ENCODE measurements around the gene TUBA1A.

The TUBA1A gene

DNA sequence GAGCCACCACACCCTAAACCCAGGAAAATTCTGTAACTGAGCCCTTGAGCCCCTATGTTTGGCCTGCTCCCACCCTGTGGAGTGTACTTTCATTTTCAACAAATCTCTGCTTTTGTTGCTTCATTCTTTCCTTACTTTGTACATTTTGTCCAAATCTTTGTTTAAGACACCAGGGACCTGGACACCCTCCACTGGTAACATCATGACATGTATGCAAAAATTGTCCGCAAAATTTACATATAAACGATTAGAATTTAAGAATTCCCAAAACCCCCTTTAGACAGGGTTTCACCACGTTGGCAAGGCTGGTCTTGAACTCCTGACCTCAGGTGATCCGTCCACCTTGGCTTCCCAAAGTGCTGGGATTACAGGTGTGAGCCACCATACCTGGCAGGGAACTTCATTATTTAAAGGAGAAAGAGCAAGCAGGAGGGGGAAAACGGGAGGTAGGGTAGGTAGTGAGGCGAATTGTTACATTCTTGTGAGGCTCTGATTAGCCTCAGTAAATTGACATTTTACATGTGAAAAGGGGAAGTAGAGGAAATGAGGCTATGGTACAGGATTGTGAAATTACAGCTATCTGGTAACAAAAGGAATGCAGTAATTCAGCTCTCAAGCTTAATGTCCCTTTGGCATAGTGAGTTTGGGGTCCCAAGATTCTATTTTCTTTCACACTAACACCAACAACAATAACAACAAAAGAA is 27.6 kb downstream of the TUBA1A start (continued):
- TF ChIP-seq, protein P1, sequence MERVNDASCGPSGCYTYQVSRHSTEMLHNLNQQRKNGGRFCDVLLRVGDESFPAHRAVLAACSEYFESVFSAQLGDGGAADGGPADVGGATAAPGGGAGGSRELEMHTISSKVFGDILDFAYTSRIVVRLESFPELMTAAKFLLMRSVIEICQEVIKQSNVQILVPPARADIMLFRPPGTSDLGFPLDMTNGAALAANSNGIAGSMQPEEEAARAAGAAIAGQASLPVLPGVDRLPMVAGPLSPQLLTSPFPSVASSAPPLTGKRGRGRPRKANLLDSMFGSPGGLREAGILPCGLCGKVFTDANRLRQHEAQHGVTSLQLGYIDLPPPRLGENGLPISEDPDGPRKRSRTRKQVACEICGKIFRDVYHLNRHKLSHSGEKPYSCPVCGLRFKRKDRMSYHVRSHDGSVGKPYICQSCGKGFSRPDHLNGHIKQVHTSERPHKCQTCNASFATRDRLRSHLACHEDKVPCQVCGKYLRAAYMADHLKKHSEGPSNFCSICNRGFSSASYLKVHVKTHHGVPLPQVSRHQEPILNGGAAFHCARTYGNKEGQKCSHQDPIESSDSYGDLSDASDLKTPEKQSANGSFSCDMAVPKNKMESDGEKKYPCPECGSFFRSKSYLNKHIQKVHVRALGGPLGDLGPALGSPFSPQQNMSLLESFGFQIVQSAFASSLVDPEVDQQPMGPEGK (CRISPR knock-in tag; IDR thresholded peaks at IDR 0.05; ENCODE audit: borderline replicate concordance): no peak
- TF ChIP-seq ZFP3 (CRISPR knock-in tag; IDR thresholded peaks at IDR 0.05): no peak

DNA sequence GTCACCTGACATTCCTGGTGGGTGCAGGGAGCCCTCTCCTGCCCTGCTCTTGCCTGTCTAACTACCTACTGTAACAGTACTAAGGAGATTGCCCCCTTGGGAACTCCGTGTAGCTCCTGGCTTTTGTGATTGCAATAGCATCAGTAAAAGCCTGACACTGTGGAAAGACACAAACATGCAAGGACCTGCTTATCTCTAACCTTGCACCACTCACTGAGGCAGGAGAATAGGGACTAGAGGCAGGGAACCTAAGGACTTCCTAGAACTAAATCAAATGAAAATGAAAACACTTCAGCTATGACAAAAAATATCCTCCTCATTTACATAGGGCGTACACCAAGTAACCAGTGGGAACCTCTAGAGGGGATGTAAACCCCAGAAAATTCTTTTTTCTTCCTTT is 28.5 kb downstream of the TUBA1A start:
- no peak for TF ChIP-seq ZC3H10 (CRISPR knock-in tag; IDR thresholded peaks at IDR 0.05)
- TF ChIP-seq, protein P2, sequence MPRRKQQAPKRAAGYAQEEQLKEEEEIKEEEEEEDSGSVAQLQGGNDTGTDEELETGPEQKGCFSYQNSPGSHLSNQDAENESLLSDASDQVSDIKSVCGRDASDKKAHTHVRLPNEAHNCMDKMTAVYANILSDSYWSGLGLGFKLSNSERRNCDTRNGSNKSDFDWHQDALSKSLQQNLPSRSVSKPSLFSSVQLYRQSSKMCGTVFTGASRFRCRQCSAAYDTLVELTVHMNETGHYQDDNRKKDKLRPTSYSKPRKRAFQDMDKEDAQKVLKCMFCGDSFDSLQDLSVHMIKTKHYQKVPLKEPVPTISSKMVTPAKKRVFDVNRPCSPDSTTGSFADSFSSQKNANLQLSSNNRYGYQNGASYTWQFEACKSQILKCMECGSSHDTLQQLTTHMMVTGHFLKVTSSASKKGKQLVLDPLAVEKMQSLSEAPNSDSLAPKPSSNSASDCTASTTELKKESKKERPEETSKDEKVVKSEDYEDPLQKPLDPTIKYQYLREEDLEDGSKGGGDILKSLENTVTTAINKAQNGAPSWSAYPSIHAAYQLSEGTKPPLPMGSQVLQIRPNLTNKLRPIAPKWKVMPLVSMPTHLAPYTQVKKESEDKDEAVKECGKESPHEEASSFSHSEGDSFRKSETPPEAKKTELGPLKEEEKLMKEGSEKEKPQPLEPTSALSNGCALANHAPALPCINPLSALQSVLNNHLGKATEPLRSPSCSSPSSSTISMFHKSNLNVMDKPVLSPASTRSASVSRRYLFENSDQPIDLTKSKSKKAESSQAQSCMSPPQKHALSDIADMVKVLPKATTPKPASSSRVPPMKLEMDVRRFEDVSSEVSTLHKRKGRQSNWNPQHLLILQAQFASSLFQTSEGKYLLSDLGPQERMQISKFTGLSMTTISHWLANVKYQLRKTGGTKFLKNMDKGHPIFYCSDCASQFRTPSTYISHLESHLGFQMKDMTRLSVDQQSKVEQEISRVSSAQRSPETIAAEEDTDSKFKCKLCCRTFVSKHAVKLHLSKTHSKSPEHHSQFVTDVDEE (CRISPR knock-in tag; IDR thresholded peaks at IDR 0.05): no peak
- TF ChIP-seq PPARA (CRISPR knock-in tag; IDR thresholded peaks at IDR 0.05; ENCODE audit: borderline replicate concordance): no peak
- TF ChIP-seq SNAI2 (CRISPR knock-in tag; IDR thresholded peaks at IDR 0.05): no peak
- no peak for TF ChIP-seq ZNF8 (CRISPR knock-in tag; IDR thresholded peaks at IDR 0.05)
- TF ChIP-seq ZNF70 (CRISPR knock-in tag; IDR thresholded peaks at IDR 0.05): no peak
- no peak for TF ChIP-seq OSR1 (CRISPR knock-in tag; IDR thresholded peaks at IDR 0.05)
- no peak for ATAC-seq

DNA sequence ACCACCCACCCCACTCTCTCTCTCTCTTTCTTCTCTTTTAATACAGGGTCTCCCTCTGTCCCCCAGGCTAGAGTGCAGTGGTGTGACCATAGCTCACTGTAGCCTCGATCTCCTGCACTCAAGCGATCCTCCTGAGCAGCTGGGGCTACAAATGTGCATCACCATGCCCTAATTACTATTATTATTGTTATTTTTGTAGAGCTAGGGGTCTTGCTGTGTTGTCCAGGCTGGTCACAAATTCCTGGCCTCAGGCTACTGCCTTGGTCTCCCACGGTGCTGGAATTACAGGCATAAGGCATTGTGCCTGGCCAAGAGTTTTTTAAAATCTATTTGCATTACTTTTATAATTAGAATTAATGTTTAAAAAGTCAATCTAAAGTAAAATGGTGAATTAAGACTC is 34.7 kb downstream of the TUBA1A start:
- TF ChIP-seq BACH2 (CRISPR knock-in tag; IDR thresholded peaks at IDR 0.05; ENCODE audit: borderline replicate concordance): no peak
- TF ChIP-seq, protein P2 (CRISPR knock-in tag; IDR thresholded peaks at IDR 0.05): no peak
- no peak for TF ChIP-seq RARB (CRISPR knock-in tag; IDR thresholded peaks at IDR 0.05)
- TF ChIP-seq, protein P3, sequence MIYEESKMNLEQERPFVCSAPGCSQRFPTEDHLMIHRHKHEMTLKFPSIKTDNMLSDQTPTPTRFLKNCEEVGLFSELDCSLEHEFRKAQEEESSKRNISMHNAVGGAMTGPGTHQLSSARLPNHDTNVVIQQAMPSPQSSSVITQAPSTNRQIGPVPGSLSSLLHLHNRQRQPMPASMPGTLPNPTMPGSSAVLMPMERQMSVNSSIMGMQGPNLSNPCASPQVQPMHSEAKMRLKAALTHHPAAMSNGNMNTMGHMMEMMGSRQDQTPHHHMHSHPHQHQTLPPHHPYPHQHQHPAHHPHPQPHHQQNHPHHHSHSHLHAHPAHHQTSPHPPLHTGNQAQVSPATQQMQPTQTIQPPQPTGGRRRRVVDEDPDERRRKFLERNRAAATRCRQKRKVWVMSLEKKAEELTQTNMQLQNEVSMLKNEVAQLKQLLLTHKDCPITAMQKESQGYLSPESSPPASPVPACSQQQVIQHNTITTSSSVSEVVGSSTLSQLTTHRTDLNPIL (CRISPR knock-in tag; IDR thresholded peaks at IDR 0.05; ENCODE audit: low read depth): no peak
- TF ChIP-seq TOX (CRISPR knock-in tag; IDR thresholded peaks at IDR 0.05; ENCODE audit: borderline replicate concordance): no peak
- TF ChIP-seq SNAI2 (CRISPR knock-in tag; IDR thresholded peaks at IDR 0.05): no peak
- TF ChIP-seq ESRRG (CRISPR knock-in tag; IDR thresholded peaks at IDR 0.05): no peak
- no peak for TF ChIP-seq CSDC2 (CRISPR knock-in tag; IDR thresholded peaks at IDR 0.05)
- no peak for TF ChIP-seq ZFP30 (CRISPR knock-in tag; IDR thresholded peaks at IDR 0.05)
- no peak for TF ChIP-seq ZNF8 (CRISPR knock-in tag; IDR thresholded peaks at IDR 0.05)
- TF ChIP-seq, protein P4, sequence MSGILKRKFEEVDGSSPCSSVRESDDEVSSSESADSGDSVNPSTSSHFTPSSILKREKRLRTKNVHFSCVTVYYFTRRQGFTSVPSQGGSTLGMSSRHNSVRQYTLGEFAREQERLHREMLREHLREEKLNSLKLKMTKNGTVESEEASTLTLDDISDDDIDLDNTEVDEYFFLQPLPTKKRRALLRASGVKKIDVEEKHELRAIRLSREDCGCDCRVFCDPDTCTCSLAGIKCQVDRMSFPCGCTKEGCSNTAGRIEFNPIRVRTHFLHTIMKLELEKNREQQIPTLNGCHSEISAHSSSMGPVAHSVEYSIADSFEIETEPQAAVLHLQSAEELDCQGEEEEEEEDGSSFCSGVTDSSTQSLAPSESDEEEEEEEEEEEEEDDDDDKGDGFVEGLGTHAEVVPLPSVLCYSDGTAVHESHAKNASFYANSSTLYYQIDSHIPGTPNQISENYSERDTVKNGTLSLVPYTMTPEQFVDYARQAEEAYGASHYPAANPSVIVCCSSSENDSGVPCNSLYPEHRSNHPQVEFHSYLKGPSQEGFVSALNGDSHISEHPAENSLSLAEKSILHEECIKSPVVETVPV (CRISPR knock-in tag; IDR thresholded peaks at IDR 0.05): no peak
- TF ChIP-seq ISL1 (CRISPR knock-in tag; IDR thresholded peaks at IDR 0.05): no peak
- no peak for ATAC-seq

DNA sequence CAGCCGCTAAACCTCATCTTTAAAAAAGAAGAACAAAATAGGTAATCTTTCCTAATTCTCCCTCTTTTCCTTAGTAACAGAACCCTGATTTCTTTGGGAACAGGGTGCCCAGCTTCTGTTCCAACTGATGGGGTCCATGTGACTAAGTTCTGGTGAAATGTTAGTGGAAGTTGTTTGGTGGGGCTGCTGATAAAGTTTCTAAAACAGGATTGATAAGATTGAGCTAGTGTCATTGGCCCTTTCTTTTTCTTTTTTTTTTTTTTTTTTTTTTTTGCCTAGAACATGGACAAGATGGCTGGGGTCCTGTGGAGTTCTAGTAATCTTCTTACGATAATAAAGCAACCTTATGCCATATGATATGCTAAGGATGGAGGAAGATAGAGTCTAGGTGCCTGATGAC is 41.5 kb downstream of the TUBA1A start:
- TF ChIP-seq ZFP3 (CRISPR knock-in tag; IDR thresholded peaks at IDR 0.05) (no peak), SNAI2 (CRISPR knock-in tag; IDR thresholded peaks at IDR 0.05) (no peak), PPARA (CRISPR knock-in tag; IDR thresholded peaks at IDR 0.05; ENCODE audit: borderline replicate concordance) (no peak), ZFP30 (CRISPR knock-in tag; IDR thresholded peaks at IDR 0.05) (no peak)
- TF ChIP-seq, protein P2 (CRISPR knock-in tag; IDR thresholded peaks at IDR 0.05): no peak
- no peak for ATAC-seq

All from SK-N-SH treated with all-trans-retinoic acid at 6 μM for 48 hours (cell line).